Colonic mucosa (tissue), 4 donors: ENCODE data around the gene PTPN4. TPM values are rescaled to one million over a fixed set of nuclear protein-coding genes. Genes with fewer than 3 reads are reported as not detected.

Source experiments
- DNase-seq: peaks from one replicate; pipeline ENCODE4 v3.0.0-alpha.2; 2020
- H3K27ac ChIP-seq: fragments of 200-600 bp; one replicate; pipeline ENCODE4 v1.8.0; 2021
- H3K27me3 ChIP-seq: fragments of 200-600 bp; one replicate; pipeline ENCODE4 v1.8.0; 2021
- H3K36me3 ChIP-seq: fragments of 200-600 bp; one replicate; pipeline ENCODE4 v1.8.0; 2021
- H3K4me1 ChIP-seq: fragments of 200-600 bp; one replicate; pipeline ENCODE4 v1.8.0; 2021; ENCODE audit warnings: mild to moderate bottlenecking
- H3K4me3 ChIP-seq: fragments of 200-600 bp; one replicate; pipeline ENCODE4 v1.8.0; 2021
- H3K9ac ChIP-seq, 2 donors: one replicate each; pipeline ENCODE4 v1.7.0; 2013; ENCODE audit warnings: control low read depth in 2 of 2, low read depth in 2 of 2, low read length in 2 of 2
- H3K9me3 ChIP-seq: fragments of 200-600 bp; one replicate; pipeline ENCODE4 v1.8.0; 2021
- intact Hi-C: fragments of 100-400 bp; cut with DNase I; formaldehyde crosslinking; loops from one replicate; pipeline ENCODE4 v1.14.1; 2022
- total RNA-seq, 2 donors: library from RNA; stranded (reverse); fragmentation: NEBNext Ultra II Directional in 1 of 2; extraction: Animal tissue kit (Norgen Biotek cat#: 25700) in 1 of 2; gene quantifications; one replicate each; pipeline ENCODE4 v1.2.1, GENCODE V29; 2021
- TF ChIP-seq, protein P1 (sequence below): fragments of 200-600 bp; IDR thresholded peaks from one replicate; pipeline ENCODE4 v1.8.0; 2022; ENCODE audit warnings: antibody characterized with exemption, mild to moderate bottlenecking
- donor health status: healthy.
- donor health status: DM: no; HTN: no; CAD: no.
- donor health status: DM: no; HTN: no; CAD: no.

Gene PTPN4
- total RNA-seq, 2 donors from 2014 or later, result 20.4 to 28.2 TPM

DNA sequence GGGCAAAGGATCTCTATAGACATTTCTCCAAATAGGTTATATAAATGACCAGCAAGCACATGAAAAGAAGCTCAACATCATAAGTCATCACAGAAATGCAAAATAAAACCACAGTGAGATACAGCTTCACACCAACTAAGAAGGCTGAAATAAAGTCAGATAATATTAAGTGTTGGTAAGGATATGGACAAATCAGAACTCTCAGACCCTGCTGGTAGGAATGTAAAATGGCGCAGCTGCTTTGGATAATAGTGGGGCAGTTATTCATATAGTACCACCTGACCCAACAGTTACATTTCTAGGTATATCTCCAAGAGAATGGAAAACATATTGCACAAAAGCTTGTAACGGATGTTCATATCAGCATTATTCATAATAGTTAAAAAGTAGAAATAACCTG is 267.2 kb downstream of the PTPN4 start:
- Histone ChIP-seq H3K9ac (no peak overlapping the region), H3K4me3 (no peak overlapping the region), H3K9me3 (no peaks in the 10 kb centered on the region), H3K36me3 (no peaks in the 10 kb centered on the region), H3K4me1 (no peaks in the 10 kb centered on the region), H3K27me3 (no peaks in the 10 kb centered on the region), H3K27ac (no peak overlapping the region)
- TF ChIP-seq, protein P1, sequence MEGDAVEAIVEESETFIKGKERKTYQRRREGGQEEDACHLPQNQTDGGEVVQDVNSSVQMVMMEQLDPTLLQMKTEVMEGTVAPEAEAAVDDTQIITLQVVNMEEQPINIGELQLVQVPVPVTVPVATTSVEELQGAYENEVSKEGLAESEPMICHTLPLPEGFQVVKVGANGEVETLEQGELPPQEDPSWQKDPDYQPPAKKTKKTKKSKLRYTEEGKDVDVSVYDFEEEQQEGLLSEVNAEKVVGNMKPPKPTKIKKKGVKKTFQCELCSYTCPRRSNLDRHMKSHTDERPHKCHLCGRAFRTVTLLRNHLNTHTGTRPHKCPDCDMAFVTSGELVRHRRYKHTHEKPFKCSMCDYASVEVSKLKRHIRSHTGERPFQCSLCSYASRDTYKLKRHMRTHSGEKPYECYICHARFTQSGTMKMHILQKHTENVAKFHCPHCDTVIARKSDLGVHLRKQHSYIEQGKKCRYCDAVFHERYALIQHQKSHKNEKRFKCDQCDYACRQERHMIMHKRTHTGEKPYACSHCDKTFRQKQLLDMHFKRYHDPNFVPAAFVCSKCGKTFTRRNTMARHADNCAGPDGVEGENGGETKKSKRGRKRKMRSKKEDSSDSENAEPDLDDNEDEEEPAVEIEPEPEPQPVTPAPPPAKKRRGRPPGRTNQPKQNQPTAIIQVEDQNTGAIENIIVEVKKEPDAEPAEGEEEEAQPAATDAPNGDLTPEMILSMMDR, result no peak
- intact Hi-C loops, result no loop called here
- DNase-seq, result no peak

DNA sequence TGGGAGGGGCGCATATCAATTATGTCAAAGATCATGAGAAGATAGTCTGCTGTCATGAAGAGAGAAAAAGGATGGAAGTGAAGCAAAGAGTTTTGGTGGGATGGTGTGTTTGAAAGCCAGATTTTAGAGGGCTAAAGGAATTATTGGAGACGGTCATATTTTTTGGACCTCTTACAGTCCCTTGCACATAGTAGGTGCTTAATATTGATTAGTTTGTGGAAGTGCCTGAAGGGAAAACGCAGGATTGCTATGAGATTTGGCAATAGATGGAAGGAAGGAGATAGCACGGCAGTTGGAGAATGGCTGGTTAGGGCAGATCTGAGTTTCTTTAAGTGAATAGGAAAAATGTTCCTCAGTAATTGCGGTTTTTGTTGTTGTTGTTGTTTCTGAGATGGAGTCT is 269.1 kb downstream of the PTPN4 start:
- H3K9ac ChIP-seq, result no peak overlapping the region
- no peaks in the 10 kb centered on the region for H3K4me1 ChIP-seq
- no peaks in the 10 kb centered on the region for H3K9me3 ChIP-seq
- DNase-seq, result no peak
- TF ChIP-seq, protein P1, result no peak
- H3K27me3 ChIP-seq, result no peaks in the 10 kb centered on the region
- no peaks in the 10 kb centered on the region for H3K36me3 ChIP-seq
- H3K4me3 ChIP-seq, result no peak overlapping the region
- H3K27ac ChIP-seq, result no peak overlapping the region
- intact Hi-C loops, result no loop called here

DNA sequence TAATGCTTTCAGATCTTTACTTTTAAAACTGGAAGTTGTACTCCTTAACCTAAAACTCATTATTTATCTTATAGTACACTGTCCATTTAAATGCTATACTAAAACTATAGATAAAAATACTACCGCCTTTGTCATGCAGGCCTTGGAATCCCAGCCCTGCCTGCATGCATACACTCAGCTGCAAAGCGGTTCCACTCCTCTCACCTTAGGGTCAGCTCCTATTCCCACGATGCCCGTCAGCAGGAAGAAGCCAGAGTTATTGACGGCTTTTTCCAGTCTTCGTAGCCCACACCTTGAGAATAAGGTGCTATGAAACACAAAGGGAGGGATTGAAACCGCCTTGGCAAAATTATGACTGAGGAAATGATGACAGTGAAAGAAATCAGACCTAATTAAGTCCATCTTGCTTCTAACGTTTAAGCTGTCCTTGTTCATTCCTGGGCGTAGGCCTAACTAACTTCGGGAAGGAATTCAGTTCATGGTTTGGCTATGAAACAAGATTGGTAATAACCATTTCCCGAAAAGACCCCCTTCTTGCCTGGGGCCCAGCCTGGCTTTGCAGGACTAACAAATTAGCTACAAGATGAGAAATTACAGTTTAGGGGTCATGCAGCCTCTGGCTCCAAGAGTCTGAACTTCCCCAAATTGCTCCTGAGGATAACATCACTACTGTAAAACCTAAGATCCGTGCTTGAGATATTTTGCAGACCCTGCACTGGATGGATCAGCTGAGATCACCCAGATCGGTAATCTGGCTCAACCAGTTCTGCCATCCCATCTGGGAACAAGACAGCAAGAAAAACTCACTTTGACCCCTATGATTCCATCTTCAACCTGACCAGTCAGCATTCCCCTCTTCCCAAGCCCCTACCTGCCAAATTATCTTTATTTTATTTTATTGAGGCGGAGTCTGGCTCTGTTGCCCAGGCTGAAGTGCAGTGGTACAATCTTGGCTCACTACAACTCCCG is 270.2 kb downstream of the PTPN4 start:
- no peaks in the 10 kb centered on the region for H3K36me3 ChIP-seq
- no peak overlapping the region for H3K4me3 ChIP-seq
- no peaks in the 10 kb centered on the region for H3K4me1 ChIP-seq
- no peaks in the 10 kb centered on the region for H3K9me3 ChIP-seq
- no peak overlapping the region for H3K27ac ChIP-seq
- TF ChIP-seq, protein P1, result no peak
- no peak overlapping the region for H3K9ac ChIP-seq
- intact Hi-C loops, result no loop called here
- no peak for DNase-seq
- no peaks in the 10 kb centered on the region for H3K27me3 ChIP-seq

DNA sequence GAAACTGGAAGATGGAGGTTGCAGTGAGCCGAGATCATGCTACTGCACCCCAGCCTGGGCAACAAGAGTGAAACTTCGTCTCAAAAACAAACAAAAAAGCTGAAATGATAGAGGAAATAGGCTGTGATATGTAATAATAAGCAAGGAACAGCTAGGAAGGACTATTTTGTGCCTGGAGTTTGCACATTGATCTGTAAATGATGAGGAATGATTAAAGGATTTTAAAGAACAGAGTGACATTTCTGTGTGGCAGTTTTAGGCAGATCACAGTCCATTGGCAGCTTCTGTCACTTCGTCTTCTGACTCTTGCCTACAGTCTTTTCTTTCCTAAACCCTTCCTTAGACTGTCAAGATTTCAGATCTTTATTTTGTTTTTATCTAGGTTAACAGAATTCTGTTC is 272.6 kb downstream of the PTPN4 start:
- TF ChIP-seq, protein P1, result no peak
- no peak overlapping the region for H3K4me3 ChIP-seq
- intact Hi-C loops, result no loop called here

More for the DNA sequence above, 272.6 kb downstream of the PTPN4 start:
- Histone ChIP-seq H3K27ac (no peak overlapping the region), H3K4me1 (no peaks in the 10 kb centered on the region), H3K9ac (no peak overlapping the region), H3K36me3 (no peaks in the 10 kb centered on the region), H3K9me3 (no peaks in the 10 kb centered on the region), H3K27me3 (no peaks in the 10 kb centered on the region)
- DNase-seq, result no peak

Other genes starting within 250 kb of the PTPN4 start
- gene SCTR, start 235.4 kb upstream of the PTPN4 start, total RNA-seq, result under 1 TPM; 0.25 to 0.27 TPM
- gene CFAP221, start 215.5 kb upstream of the PTPN4 start, total RNA-seq, result not detected
- 10 to 100 TPM; 14.9 to 26.3 TPM for gene TMEM177, start 80.7 kb upstream of the PTPN4 start, total RNA-seq